Heart right ventricle (tissue), 16 donors: ENCODE results near the gene ANKLE1. TPM values are rescaled to one million over a fixed set of nuclear protein-coding genes. Genes with fewer than 3 reads are reported as not detected.

Experiments
- ATAC-seq, 8 donors: fragments of 200-7000 bp; cut with Tn5 transposase; one replicate each; pipeline ENCODE4 v1.9.1; 2020; ENCODE audit warnings: mild to moderate bottlenecking in 8 of 8, moderate library complexity in 8 of 8, moderate number of reproducible peaks in 1 of 8
- DNase-seq, 2 donors: peaks; one replicate each; pipeline ENCODE4 v3.0.0-alpha.2; 2020
- H3K27ac ChIP-seq, 10 donors: fragments of 200-600 bp; sonication (generic) in 2 of 10; one replicate each; pipeline versions ENCODE4 v1.5.0 to v1.8.0; 2020 to 2022; ENCODE audit warnings: mild to moderate bottlenecking in 3 of 10
- H3K27me3 ChIP-seq, 7 donors: fragments of 200-600 bp; one replicate each; pipeline ENCODE4 v1.8.0; 2021 to 2022; ENCODE audit warnings: mild to moderate bottlenecking in 2 of 7
- H3K36me3 ChIP-seq, 9 donors: fragments of 200-600 bp; sonication (generic) in 1 of 9; one replicate each; pipeline versions ENCODE4 v1.5.0 to v1.8.0; 2020 to 2022; ENCODE audit warnings: mild to moderate bottlenecking in 2 of 9
- H3K4me1 ChIP-seq, 9 donors: fragments of 200-600 bp; sonication (generic) in 1 of 9; one replicate each; pipeline versions ENCODE4 v1.5.0 to v1.8.0; 2020 to 2022; ENCODE audit warnings: mild to moderate bottlenecking in 4 of 9
- H3K4me3 ChIP-seq, 10 donors: fragments of 200-600 bp; sonication (generic) in 2 of 10; one replicate each; pipeline versions ENCODE4 v1.5.0 to v1.8.0; 2020 to 2022; ENCODE audit warnings: mild to moderate bottlenecking in 7 of 10, moderate library complexity in 2 of 10
- H3K9me3 ChIP-seq, 11 donors: fragments of 200-600 bp in 10 of 11; sonication (generic) in 2 of 11; one replicate each; pipeline versions ENCODE4 v1.5.0 to v1.8.0; 2013 to 2022; ENCODE audit warnings: mild to moderate bottlenecking in 2 of 11, control low read depth in 1 of 11, moderate library complexity in 1 of 11
- CTCF ChIP-seq, 9 donors: fragments of 200-600 bp; sonication (generic) in 2 of 9; IDR thresholded peaks; one replicate each; pipeline versions ENCODE4 v1.5.0 to v1.8.0; 2021 to 2022; ENCODE audit warnings: antibody characterized with exemption in 9 of 9, mild to moderate bottlenecking in 5 of 9, moderate library complexity in 1 of 9
- WGBS, 2 donors: extraction: QIAGEN DNeasy Blood & Tissue Kit; methylation state at CpG; one replicate each; pipeline ENCODE4 v1.1.7; 2013; ENCODE audit warnings: inconsistent platforms in 1 of 2; 5-methylcytosine and 5-hydroxymethylcytosine counted together
- intact Hi-C, 10 donors: fragments of 100-400 bp; cut with DNase I; formaldehyde crosslinking; loops; one replicate each; pipeline versions ENCODE4 v1.11.1 to v1.14.2; 2022
- polyA plus RNA-seq, 2 donors: library from polyadenylated mRNA; stranded (reverse); fragments of 200-250 nt; gene quantifications; one replicate each; pipeline ENCODE4 v1.2.3, GENCODE V29; 2013
- total RNA-seq, 10 donors: library from RNA; stranded (reverse); fragmentation: NEBNext Ultra II Directional in 3 of 10; extraction: Animal tissue kit (Norgen Biotek cat#: 25700) in 3 of 10; gene quantifications; one replicate each; pipeline versions ENCODE4 v1.2.1 to v1.2.4, GENCODE V29; 2021 to 2023
- donor health status: Arrhythmogenic right ventricular cardiomyopathy.
- donor health status: ischemic (EF 13 %, LVEDD 7.1; RV severe dilation, severe dysfunction).
- donor health status: healthy with polysubstance abuse.
- donor health status: DM: no; HTN: yes; CAD: no.
- donor health status: DM: no; HTN: no; CAD: no.
- donor health status: ischemic (EF 25% LVEDD 6.9; RV normal size, moderate dysfunction).
- donor health status: ischemic (EF 25% LVEDD 5.7; RV mildly dilated, moderate dysfunction).
- donor health status: healthy.
- donor health status: DM: yes; HTN: yes; CAD: no.
- donor health status: Ischemic cardiomyopathy.
- donor health status: ischemic (EF 35%, LVEDD 5.7; RV mildly dilated, moderate dysfunction).
- donor health status: nonischemic (EF 11% LVEDD 7.7; RV severe dilation, severe dysfunction).
- donor health status: DM: yes; HTN: yes; CAD: no.
- donor health status: PGD.
- donor health status: ischemic (EF 29% LVEDD 5.4; RV normal size, mild dysfunction).
- donor health status: nonischemic (EF 23%, LVEDD 6.1; RV moderate dilation, normal function).

Gene ANKLE1
- total and polyA plus RNA-seq, 12 donors: 0.09 to 0.85 (median 0.19) TPM; not detected in 2

DNA sequence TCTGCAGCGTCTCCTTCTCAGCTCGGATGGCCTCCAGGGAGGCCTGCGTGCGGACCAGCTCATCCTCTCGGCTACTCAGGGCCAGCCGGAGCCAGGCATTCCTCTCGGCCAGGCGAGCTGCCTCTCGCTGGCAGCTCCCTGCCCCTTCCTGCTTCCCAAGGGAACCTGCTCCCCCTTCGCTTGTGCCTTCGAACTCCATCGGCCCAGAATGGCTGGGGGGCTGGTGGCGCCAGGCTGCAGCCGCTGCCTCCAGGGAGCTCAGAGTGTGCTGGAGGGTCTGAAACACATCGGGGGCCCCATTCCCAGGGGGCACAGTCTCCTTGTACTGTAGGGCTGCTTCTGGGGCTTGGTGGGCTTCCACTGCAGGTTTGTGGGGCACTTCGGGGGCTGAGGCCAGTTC lies 19.1 kb upstream of the ANKLE1 start:
- no peak for DNase-seq
- peak overlapping the region in 6 of 10 donors; percentile 4 to 95 (median 64) for H3K27ac ChIP-seq
- H3K27me3 ChIP-seq: no peaks in the 10 kb centered on the region
- intact Hi-C loops: no loop called here
- peak overlapping the region in 9 of 10 donors; percentile 47 to 71 (median 61) for H3K4me3 ChIP-seq
- peaks cover 0 to 16% (median 6%) of the 10 kb centered on the region in 11 donors for H3K9me3 ChIP-seq
- peaks cover 0 to 44% (median 10%) of the 10 kb centered on the region in 9 donors for H3K4me1 ChIP-seq
- H3K36me3 ChIP-seq: peaks cover 0 to 28% (median 0%) of the 10 kb centered on the region in 9 donors
- ATAC-seq: no peak
- no peak for TF ChIP-seq CTCF (IDR thresholded peaks at IDR 0.05)
- 50 to 55% methylated on average over 16 of the region's 16 CpGs for WGBS, 2 donors

DNA sequence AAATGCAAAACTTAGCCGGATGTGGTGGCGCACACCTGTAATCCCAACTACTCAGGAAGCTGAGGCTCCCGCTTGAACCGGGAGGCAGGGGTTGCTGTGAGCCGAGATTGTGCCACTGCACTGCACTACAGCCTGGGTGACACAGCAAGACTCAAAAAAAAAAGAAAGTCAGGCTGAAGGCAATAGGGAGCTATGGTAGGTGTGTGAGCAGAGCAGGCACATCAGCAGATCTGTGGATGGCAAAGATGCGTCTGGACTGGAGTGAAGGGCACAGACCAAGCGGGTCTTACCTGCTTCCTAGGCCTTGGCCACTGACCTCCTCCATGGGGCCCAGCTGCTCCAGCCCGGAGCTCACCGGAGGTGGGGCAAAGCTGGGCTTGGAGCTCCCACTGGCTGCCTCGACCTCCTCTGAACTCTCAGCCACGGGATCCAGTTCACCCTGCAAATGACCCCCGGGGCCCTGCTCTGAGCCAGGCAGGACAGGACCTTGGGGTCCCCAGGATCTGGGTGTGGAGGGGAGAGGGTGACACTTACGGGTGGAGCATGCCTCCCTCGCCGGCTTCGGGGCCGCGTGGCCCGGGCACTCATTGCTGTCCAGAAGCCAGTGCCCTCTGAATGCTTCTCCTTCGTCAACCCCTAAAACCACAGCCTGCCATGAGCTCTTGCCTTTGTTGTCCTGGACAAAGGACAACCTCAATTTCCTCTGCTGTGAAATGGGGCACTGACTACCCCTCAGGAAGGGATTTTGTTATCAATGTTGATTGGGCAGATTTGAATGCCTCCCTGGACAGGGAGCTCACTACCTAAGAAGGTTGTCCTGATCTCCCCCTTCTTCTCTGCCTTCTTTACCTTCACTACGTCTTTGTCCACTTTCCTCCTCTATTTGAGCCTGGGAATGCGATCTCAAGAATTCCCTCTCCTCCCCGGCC lies 17.7 kb upstream of the ANKLE1 start:
- peaks cover 2 to 52% (median 20%) of the 10 kb centered on the region in 9 donors for H3K4me1 ChIP-seq
- H3K9me3 ChIP-seq: peaks cover 0 to 12% (median 6%) of the 10 kb centered on the region in 11 donors
- intact Hi-C loops: no loop called here
- DNase-seq (no peak), ATAC-seq (no peak)
- peak overlapping the region; percentile 41 to 71 (median 60) for H3K4me3 ChIP-seq
- no peak for TF ChIP-seq CTCF (IDR thresholded peaks at IDR 0.05)
- H3K27ac ChIP-seq: peak overlapping the region; percentile 70 to 96 (median 87)
- no peaks in the 10 kb centered on the region for H3K27me3 ChIP-seq
- H3K36me3 ChIP-seq: peaks cover 0 to 17% (median 3%) of the 10 kb centered on the region in 9 donors
- WGBS, 2 donors: 67 to 68% methylated on average over 23 of the region's 23 CpGs

DNA sequence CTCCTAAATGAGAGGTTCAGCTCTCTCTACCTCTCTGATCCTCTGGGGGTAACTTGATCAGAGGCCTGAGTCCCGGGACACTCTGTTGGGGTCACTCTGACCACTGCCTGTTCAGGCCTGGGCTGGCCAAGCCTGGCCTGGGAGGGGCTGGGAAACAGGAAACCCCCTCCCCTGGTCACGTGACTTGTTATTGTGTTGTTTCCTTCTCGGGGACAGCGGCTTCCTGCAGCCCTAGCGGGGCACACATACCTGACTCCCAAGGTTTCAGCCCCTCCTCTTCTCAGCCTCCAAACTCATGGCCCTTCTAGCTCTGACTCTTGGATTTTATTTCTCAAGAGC lies 17.1 kb upstream of the ANKLE1 start, which contains the start of gene USHBP1:
USHBP1 (minus strand) TSS at position 105 of the 339 bp plus-strand sequence. CDS start 446 bp downstream, outside the sequence.
- DNase-seq: peak; percentile 56 to 81
- Histone ChIP-seq H3K36me3 (peaks cover 0 to 17% (median 9%) of the 10 kb centered on the region in 9 donors), H3K4me1 (peaks cover 2 to 52% (median 20%) of the 10 kb centered on the region in 9 donors), H3K27me3 (no peaks in the 10 kb centered on the region), H3K27ac (peak within 1 kb of the TSS; percentile 70 to 96 (median 87)), H3K9me3 (peaks cover 0 to 6% (median 0%) of the 10 kb centered on the region in 11 donors), H3K4me3 (peak within 1 kb of the TSS; percentile 41 to 71 (median 60))
- 17 to 37% methylated on average over 5 of the region's 5 CpGs for WGBS, 2 donors
- ATAC-seq: peak; percentile 4 to 70 (median 42)
- TF ChIP-seq CTCF (IDR thresholded peaks at IDR 0.05): no peak
- intact Hi-C loops: no loop called here

DNA sequence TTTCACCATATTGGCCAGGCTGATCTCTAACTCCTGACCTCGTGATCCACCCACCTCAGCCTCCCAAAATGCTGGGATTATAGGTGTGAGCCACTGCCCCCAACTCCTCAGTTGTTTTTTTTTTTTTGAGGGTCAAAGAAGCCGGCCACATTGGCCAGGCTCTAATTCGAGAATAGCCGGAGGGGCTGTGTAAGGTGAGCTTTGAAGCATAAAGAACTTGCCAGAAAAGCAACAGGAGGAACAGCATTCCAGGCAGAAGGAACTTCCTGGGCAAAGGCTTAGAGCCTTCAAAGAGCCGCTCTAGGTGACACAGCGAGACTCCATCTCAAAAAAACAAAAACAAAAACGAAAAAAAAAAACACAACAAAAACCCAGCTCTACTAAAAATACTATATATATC lies 15.7 kb upstream of the ANKLE1 start:
- Histone ChIP-seq H3K27me3 (no peaks in the 10 kb centered on the region), H3K4me1 (peaks cover 2 to 46% (median 20%) of the 10 kb centered on the region in 9 donors), H3K36me3 (peaks cover 0 to 25% (median 12%) of the 10 kb centered on the region in 9 donors), H3K27ac (peak overlapping the region in 7 of 10 donors; percentile 2 to 96 (median 84)), H3K4me3 (no peak overlapping the region), H3K9me3 (no peaks in the 10 kb centered on the region)
- intact Hi-C loops: no loop called here
- TF ChIP-seq CTCF (IDR thresholded peaks at IDR 0.05): no peak
- ATAC-seq: no peak
- no peak for DNase-seq
- 94 to 95% methylated on average over 7 of the region's 7 CpGs for WGBS, 2 donors
